ENCODE data around the gene SSTR5.

DNA sequence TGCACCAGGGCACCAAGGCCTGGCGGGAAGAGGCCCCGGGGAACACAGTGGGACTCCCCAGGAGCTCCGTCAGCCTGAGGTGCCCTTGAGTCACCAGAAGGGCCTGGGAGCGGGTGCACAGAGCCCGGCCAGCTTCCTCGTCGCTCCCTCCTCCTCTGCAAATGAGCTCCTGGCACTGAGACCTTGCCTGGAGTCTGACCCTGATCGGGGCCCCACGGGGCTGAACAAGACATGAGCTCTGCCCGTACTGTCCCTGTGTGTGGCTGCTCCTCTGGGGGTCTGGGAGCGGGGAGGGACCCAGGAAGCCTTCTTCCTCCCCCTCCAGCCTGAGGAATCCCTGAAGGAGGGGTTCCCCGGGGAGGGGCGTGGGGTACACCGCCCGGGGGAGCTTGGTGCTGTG is 36.4 kb upstream of the SSTR5 start:
- TF ChIP-seq POLR2AphosphoS5 (IDR thresholded peaks at IDR 0.05; ENCODE audit: borderline replicate concordance, low read depth, low read length) (no peak), EZH2 (IDR thresholded peaks at IDR 0.05) (no peak)

Measured in SK-N-MC (cell line).